OCI-LY3 (cell line): Measurements from ENCODE around the gene OOSP4B.

Experiments
- EZH2phosphoT487 ChIP-seq: fragments of 200-600 bp; shearing (Covaris generic); IDR thresholded peaks from 2 replicates; pipeline ENCODE4 v1.6.1; 2018; ENCODE audit warnings: antibody characterized with exemption, mixed run types, low read depth
- TF ChIP-seq, protein P1 (sequence below): fragments of 200-600, 300-600 bp; sonication (generic); IDR thresholded peaks from 2 replicates; pipeline ENCODE4 v1.5.1; 2014; ENCODE audit warnings: antibody characterized with exemption, low read length, low read depth

GRCh38 chr11:60077981-60078380 lies 61.0 kb downstream of the OOSP4B start:
- TF ChIP-seq, protein P1, sequence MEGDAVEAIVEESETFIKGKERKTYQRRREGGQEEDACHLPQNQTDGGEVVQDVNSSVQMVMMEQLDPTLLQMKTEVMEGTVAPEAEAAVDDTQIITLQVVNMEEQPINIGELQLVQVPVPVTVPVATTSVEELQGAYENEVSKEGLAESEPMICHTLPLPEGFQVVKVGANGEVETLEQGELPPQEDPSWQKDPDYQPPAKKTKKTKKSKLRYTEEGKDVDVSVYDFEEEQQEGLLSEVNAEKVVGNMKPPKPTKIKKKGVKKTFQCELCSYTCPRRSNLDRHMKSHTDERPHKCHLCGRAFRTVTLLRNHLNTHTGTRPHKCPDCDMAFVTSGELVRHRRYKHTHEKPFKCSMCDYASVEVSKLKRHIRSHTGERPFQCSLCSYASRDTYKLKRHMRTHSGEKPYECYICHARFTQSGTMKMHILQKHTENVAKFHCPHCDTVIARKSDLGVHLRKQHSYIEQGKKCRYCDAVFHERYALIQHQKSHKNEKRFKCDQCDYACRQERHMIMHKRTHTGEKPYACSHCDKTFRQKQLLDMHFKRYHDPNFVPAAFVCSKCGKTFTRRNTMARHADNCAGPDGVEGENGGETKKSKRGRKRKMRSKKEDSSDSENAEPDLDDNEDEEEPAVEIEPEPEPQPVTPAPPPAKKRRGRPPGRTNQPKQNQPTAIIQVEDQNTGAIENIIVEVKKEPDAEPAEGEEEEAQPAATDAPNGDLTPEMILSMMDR = no peak
- no peak for TF ChIP-seq EZH2phosphoT487
